IMR-90 (cell line): Measurements from ENCODE around the gene AHR. TPM values are rescaled to one million over a fixed set of nuclear protein-coding genes. Genes with fewer than 3 reads are reported as not detected.

Experiments used
- ATAC-seq: fragments of 200-7000 bp; cut with Tn5 transposase; 2 replicates; pipeline ENCODE4 v1.9.1; 2020; ENCODE audit warnings: low read depth, mild to moderate bottlenecking, moderate library complexity
- BruUV-seq: library from RNA; stranded (reverse); fragments of 400-500 nt; replicated peaks from 2 replicates; lab custom pipeline; 2021; lab: Mats Ljungman, UMichigan
- CTCF ChIA-PET: fragments of 300-600 bp; formaldehyde crosslinking; extraction: SDS; loops from one replicate; lab custom pipeline; 2021; ENCODE audit warnings: antibody characterized with exemption; lab: Yijun Ruan, JAX
- POLR2A ChIA-PET: fragments of 300-600 bp; sonication (Branson Sonifier 250); formaldehyde crosslinking; loops from one replicate; lab custom pipeline; 2022; ENCODE audit warnings: antibody characterized with exemption; ENCODE audit not compliant: unreplicated experiment; lab: Charles Lee
- DNase-seq: peaks from one replicate; pipeline ENCODE4 v3.0.0; 2013
- H2AFZ ChIP-seq: replicated peaks from 2 replicates; pipeline ENCODE3; 2013; ENCODE audit warnings: low read length, mild to moderate bottlenecking; ENCODE audit not compliant: poor library complexity
- H2AK5ac ChIP-seq: 2 replicates; pipeline ENCODE4 v1.6.1; 2013; ENCODE audit warnings: low read depth, low read length, inconsistent platforms
- H2AK9ac ChIP-seq: replicated peaks from 2 replicates; pipeline ENCODE3; 2013; ENCODE audit warnings: mild to moderate bottlenecking, low read depth, low read length, moderate library complexity; ENCODE audit not compliant: poor library complexity
- H2BK120ac ChIP-seq: 2 replicates; pipeline ENCODE4 v1.6.1; 2013; ENCODE audit warnings: low read depth, low read length, inconsistent platforms
- H2BK15ac ChIP-seq: 3 replicates; pipeline ENCODE4 v1.6.1; 2013; ENCODE audit warnings: low read depth, low read length, inconsistent platforms
- H2BK20ac ChIP-seq: 2 replicates; pipeline ENCODE4 v1.6.1; 2013; ENCODE audit warnings: low read depth, mild to moderate bottlenecking, inconsistent platforms, low read length, moderate library complexity
- H2BK5ac ChIP-seq: 2 replicates; pipeline ENCODE4 v1.6.1; 2013; ENCODE audit warnings: mild to moderate bottlenecking, low read depth, low read length, inconsistent platforms; ENCODE audit not compliant: poor library complexity, severe bottlenecking
- H3K14ac ChIP-seq: replicated peaks from 2 replicates; pipeline ENCODE4 v1.6.1; 2013; ENCODE audit warnings: low read depth, low read length, inconsistent platforms
- H3K18ac ChIP-seq: 2 replicates; pipeline ENCODE4 v1.6.1; 2013; ENCODE audit warnings: low read depth, low read length, control low read depth
- H3K23ac ChIP-seq: 2 replicates; pipeline ENCODE4 v1.6.1; 2013; ENCODE audit warnings: low read depth, low read length, inconsistent platforms
- H3K27ac ChIP-seq: 2 replicates; pipeline ENCODE4 v1.5.1; 2013; ENCODE audit warnings: mild to moderate bottlenecking, control low read depth, low read length; ENCODE audit not compliant: insufficient read depth
- H3K27me3 ChIP-seq: 2 replicates; pipeline ENCODE4 v1.6.1; 2013; ENCODE audit warnings: low read length; ENCODE audit not compliant: control insufficient read depth, insufficient read depth
- H3K36me3 ChIP-seq: 2 replicates; pipeline ENCODE4 v1.6.1; 2013; ENCODE audit warnings: low read length, mixed read lengths; ENCODE audit not compliant: control insufficient read depth, insufficient read depth
- H3K4ac ChIP-seq: 2 replicates; pipeline ENCODE4 v1.6.1; 2013; ENCODE audit warnings: low read depth, low read length, inconsistent platforms
- H3K4me1 ChIP-seq: 2 replicates; pipeline ENCODE4 v1.6.1; 2013; ENCODE audit warnings: low read length, mixed read lengths; ENCODE audit not compliant: control insufficient read depth, insufficient read depth
- H3K4me2 ChIP-seq: 2 replicates; pipeline ENCODE4 v1.6.1; 2013; ENCODE audit warnings: low read depth, mild to moderate bottlenecking, control low read depth, low read length, moderate library complexity
- H3K4me3 ChIP-seq: 2 replicates; pipeline ENCODE4 v1.5.1; 2013; ENCODE audit warnings: low read depth, mild to moderate bottlenecking, control low read depth, low read length, moderate library complexity; ENCODE audit not compliant: insufficient read depth
- H3K56ac ChIP-seq: 2 replicates; pipeline ENCODE4 v1.6.1; 2013; ENCODE audit warnings: low read length, inconsistent platforms; ENCODE audit not compliant: insufficient read depth; ENCODE audit errors: extremely low read depth
- H3K79me1 ChIP-seq, 2 experiments: 2 replicates each; pipeline ENCODE4 v1.6.1; 2013; ENCODE audit warnings: low read length in 2 of 2, inconsistent platforms in 1 of 2, low read depth in 1 of 2
- H3K9ac ChIP-seq: 2 replicates; pipeline ENCODE4 v1.6.1; 2013; ENCODE audit warnings: low read depth, low read length, control low read depth
- H3K9me1 ChIP-seq: 2 replicates; pipeline ENCODE4 v1.6.1; 2013; ENCODE audit warnings: low read length, inconsistent platforms; ENCODE audit not compliant: insufficient read depth
- H3K9me3 ChIP-seq: 2 replicates; pipeline ENCODE4 v1.6.1; 2013; ENCODE audit warnings: low read length; ENCODE audit not compliant: control insufficient read depth, insufficient read depth
- H4K20me1 ChIP-seq: 2 replicates; pipeline ENCODE4 v1.6.1; 2013; ENCODE audit warnings: low read length, inconsistent platforms; ENCODE audit not compliant: insufficient read depth
- H4K5ac ChIP-seq: 2 replicates; pipeline ENCODE4 v1.6.1; 2013; ENCODE audit warnings: mild to moderate bottlenecking, low read depth, low read length, control low read depth
- H4K8ac ChIP-seq, 2 experiments: 2 replicates each; pipeline ENCODE4 v1.6.1; 2013; ENCODE audit warnings: low read depth in 2 of 2, low read length in 2 of 2, control low read depth in 1 of 2, inconsistent platforms in 1 of 2
- H4K91ac ChIP-seq: 2 replicates; pipeline ENCODE4 v1.6.1; 2013; ENCODE audit warnings: low read depth, low read length, inconsistent platforms; ENCODE audit not compliant: insufficient read depth
- CEBPB ChIP-seq: IDR thresholded peaks from 2 replicates; pipeline ENCODE4 v1.6.1; 2012; ENCODE audit warnings: low read depth, low read length, improper control_type of control experiment
- CHD1 ChIP-seq: IDR thresholded peaks from 2 replicates; pipeline ENCODE4 v1.6.1; 2012; ENCODE audit warnings: low read depth, low read length, improper control_type of control experiment
- FOS ChIP-seq: fragments of 150-350 bp; IDR thresholded peaks from 2 replicates; pipeline ENCODE4 v1.6.1; 2016; ENCODE audit warnings: low read depth, low read length
- MAFK ChIP-seq: IDR thresholded peaks from 2 replicates; pipeline ENCODE4 v1.6.1; 2012; ENCODE audit warnings: low read depth, low read length, improper control_type of control experiment
- MAZ ChIP-seq: IDR thresholded peaks from 2 replicates; pipeline ENCODE4 v1.6.1; 2012; ENCODE audit warnings: low read depth, mild to moderate bottlenecking, low read length, improper control_type of control experiment, moderate library complexity, borderline replicate concordance
- POLR2A ChIP-seq: IDR thresholded peaks from 2 replicates; pipeline ENCODE4 v1.6.1; 2012; ENCODE audit warnings: mild to moderate bottlenecking, low read depth, low read length
- RAD21 ChIP-seq: IDR thresholded peaks from 2 replicates; pipeline ENCODE4 v1.6.1; 2012; ENCODE audit warnings: low read length, improper control_type of control experiment
- RCOR1 ChIP-seq: IDR thresholded peaks from 2 replicates; pipeline ENCODE4 v1.6.1; 2012; ENCODE audit warnings: mild to moderate bottlenecking, low read length, improper control_type of control experiment; ENCODE audit not compliant: insufficient replicate concordance
- RFX5 ChIP-seq: IDR thresholded peaks from 2 replicates; pipeline ENCODE4 v1.8.0; 2012; ENCODE audit warnings: low read depth, mild to moderate bottlenecking, low read length, moderate library complexity
- WGBS, 2 experiments: methylation state at CpG; one replicate each; pipeline versions ENCODE4 v1.1.5 to v1.1.7; 2013; ENCODE audit warnings: missing lambda C conversion rate in 2 of 2; ENCODE audit not compliant: insufficient read length in 1 of 2; ENCODE audit errors: extremely low coverage in 2 of 2; 5-methylcytosine and 5-hydroxymethylcytosine counted together
- dilution Hi-C: fragments of 300-500 bp; cut with HindIII; formaldehyde crosslinking; loops from one replicate; pipeline ENCODE4 v1.14.3; 2018; ENCODE audit warnings: low sequenced_read_pairs; ENCODE audit not compliant: unreplicated experiment
- in situ Hi-C: fragments of 300-500 bp; cut with MboI; formaldehyde crosslinking; loops from 3 replicates; pipeline ENCODE4 v1.14.3; 2019; ENCODE audit warnings: low sequenced_read_pairs, inconsistent platforms, mixed read lengths
- intact Hi-C: fragments of 100-400 bp; cut with micrococcal nuclease; formaldehyde crosslinking; loops from 2 replicates; pipeline ENCODE4 v1.10.0; 2022
- polyA plus RNA-seq, 3 experiments: library from polyadenylated mRNA; depleted of rRNA; stranded (reverse); fragments of >200 nt; gene quantifications; 2 replicates each; pipeline ENCODE4 v1.2.3, GENCODE V29; 2012; ENCODE audit warnings: low replicate concordance in 1 of 3
- total RNA-seq: library from RNA; depleted of rRNA; stranded (reverse); fragments of >200 nt; gene quantifications from 2 replicates; pipeline ENCODE4 v1.2.3, GENCODE V29; 2012

The AHR gene
- total and polyA plus RNA-seq, 2 of the 4 experiments (the other 2 are of a cell fraction), result 6.9 to 55.2 TPM

- Histone ChIP-seq H3K4me1 (peaks cover 3% of the 10 kb centered on the region; the same call in 1 of the 2 replicates), H3K4ac (no peak overlapping the region), H2BK120ac (no peak overlapping the region), H3K79me1 (no peaks in the 10 kb centered on the region), H3K27me3 (no peaks in the 10 kb centered on the region), H4K5ac (no peak overlapping the region), H3K9me3 (no peaks in the 10 kb centered on the region), H3K14ac (no peak overlapping the region), H2BK15ac (no peak overlapping the region), H4K8ac (no peak overlapping the region), H3K9ac (no peak overlapping the region), H2BK5ac (no peak overlapping the region), H4K20me1 (no peaks in the 10 kb centered on the region), H2BK20ac (no peak overlapping the region), H3K9me1 (0 out of 2 replicates have a peak, but pooled peaks cover 4% of the 10 kb centered on the region), H3K56ac (no peak overlapping the region), H3K27ac (no peak overlapping the region), H2AFZ (no peak overlapping the region), H3K4me2 (no peak overlapping the region), H3K23ac (no peak overlapping the region), H2AK9ac (no peak overlapping the region), H4K91ac (no peak overlapping the region), H2AK5ac (no peak overlapping the region), H3K4me3 (no peak overlapping the region), H3K36me3 (no peaks in the 10 kb centered on the region), H3K18ac (no peak overlapping the region)
- in situ Hi-C loops (no loop called here), intact Hi-C loops (no loop called here), dilution Hi-C loops (no loop called here)
- ATAC-seq (no peak), DNase-seq (no peak)
- WGBS, 2 experiments, result no CpG with 5 or more reads among the region's 4 CpGs
- no TSS peak for BruUV-seq
- TF ChIP-seq RFX5 (no peak), FOS (no peak), POLR2A (no peak), RCOR1 (no peak), MAFK (no peak), CEBPB (no peak), MAZ (no peak), CHD1 (no peak), RAD21 (no peak)
- ChIA-PET POLR2A (no interaction called here), CTCF (no interaction called here)
These were observed 19.4 kb upstream of the AHR start for GRCh38 chr7:17279061-17279460.
